H1 (cell line): ENCODE results near the gene MFSD6L. TPM values are rescaled to one million over a fixed set of nuclear protein-coding genes. Genes with fewer than 3 reads are reported as not detected.

ENCODE experiments used
- ASH2L ChIP-seq: fragments of 200-600, 300-600 bp; sonication (generic); IDR thresholded peaks from one replicate; pipeline ENCODE4 v1.7.1; 2017; ENCODE audit warnings: low read length
- ATF3 ChIP-seq: IDR thresholded peaks from 2 replicates; pipeline ENCODE4 v1.6.1; 2011; ENCODE audit warnings: low read depth, mild to moderate bottlenecking, low read length; ENCODE audit not compliant: insufficient read depth
- BCL11A ChIP-seq, 2 experiments: IDR thresholded peaks; one replicate each; pipeline ENCODE4 v1.6.1; 2011; ENCODE audit warnings: low read depth in 2 of 2, low read length in 2 of 2, mild to moderate bottlenecking in 2 of 2
- CHD2 ChIP-seq: IDR thresholded peaks from 2 replicates; pipeline ENCODE4 v1.6.1; 2012; ENCODE audit warnings: low read length, improper control_type of control experiment
- CTBP2 ChIP-seq: IDR thresholded peaks from 2 replicates; pipeline ENCODE4 v1.7.0; 2011; ENCODE audit warnings: borderline replicate concordance, mild to moderate bottlenecking, moderate library complexity, mixed read lengths, low read length; ENCODE audit not compliant: insufficient read depth, insufficient read length
- EGR1 ChIP-seq: IDR thresholded peaks from 2 replicates; pipeline ENCODE4 v1.6.1; 2011; ENCODE audit warnings: low read depth, low read length, borderline replicate concordance
- EP300 ChIP-seq, 2 experiments: IDR thresholded peaks; 1 replicate in 1 of 2; 2 replicates in 1 of 2; pipeline ENCODE4 v1.6.1; 2011 to 2012; ENCODE audit warnings: low read depth in 2 of 2, low read length in 2 of 2, mild to moderate bottlenecking in 2 of 2, borderline replicate concordance in 1 of 2, inconsistent platforms in 1 of 2, moderate library complexity in 1 of 2
- GABPA ChIP-seq: IDR thresholded peaks from 2 replicates; pipeline ENCODE4 v1.6.1; 2011; ENCODE audit warnings: mild to moderate bottlenecking, low read length, moderate library complexity, borderline replicate concordance; ENCODE audit not compliant: insufficient read depth
- HDAC6 ChIP-seq: IDR thresholded peaks from one replicate; pipeline ENCODE4 v1.7.1; 2012; ENCODE audit warnings: low read depth, mild to moderate bottlenecking, inconsistent platforms, low read length, moderate library complexity
- KDM4A ChIP-seq: IDR thresholded peaks from one replicate; pipeline ENCODE4 v1.7.1; 2012; ENCODE audit warnings: low read depth, mild to moderate bottlenecking, moderate library complexity, low read length, inconsistent platforms; ENCODE audit not compliant: severe bottlenecking
- MAX ChIP-seq: IDR thresholded peaks from 2 replicates; pipeline ENCODE4 v1.6.1; 2012; ENCODE audit warnings: inconsistent platforms
- PHF8 ChIP-seq: fragments of 200-600 bp; sonication (generic); conservative IDR thresholded peaks from 2 replicates; pipeline ENCODE4 v1.7.1; 2012; ENCODE audit warnings: low read depth, mild to moderate bottlenecking, inconsistent platforms, low read length, moderate library complexity
- POLR2A ChIP-seq, 2 experiments: IDR thresholded peaks; 1 replicate in 1 of 2; 2 replicates in 1 of 2; pipeline ENCODE4 v1.6.1; 2011; ENCODE audit warnings: low read depth in 2 of 2, low read length in 2 of 2, mild to moderate bottlenecking in 2 of 2; ENCODE audit errors: control extremely low read depth in 1 of 2
- POLR2AphosphoS5 ChIP-seq: IDR thresholded peaks from 2 replicates; pipeline ENCODE4 v1.6.1; 2011; ENCODE audit warnings: low read depth, low read length
- RAD21 ChIP-seq, 2 experiments: IDR thresholded peaks in 1 of 2; conservative IDR thresholded peaks in 1 of 2; 2 replicates each; pipeline ENCODE4 v1.6.1; 2011; ENCODE audit warnings: low read depth in 2 of 2, low read length in 2 of 2, improper control_type of control experiment in 1 of 2, inconsistent platforms in 1 of 2, mild to moderate bottlenecking in 1 of 2, moderate library complexity in 1 of 2
- RBBP5 ChIP-seq: IDR thresholded peaks from 2 replicates; pipeline ENCODE4 v1.7.1; 2012; ENCODE audit warnings: low read depth, mild to moderate bottlenecking, inconsistent platforms, low read length, moderate library complexity, borderline replicate concordance
- RXRA ChIP-seq: IDR thresholded peaks from 2 replicates; pipeline ENCODE4 v1.6.1; 2011; ENCODE audit warnings: low read depth, mild to moderate bottlenecking, low read length, moderate library complexity; ENCODE audit not compliant: insufficient read depth
- SUZ12 ChIP-seq: fragments of 200-600 bp; sonication (generic); IDR thresholded peaks from 2 replicates; pipeline ENCODE4 v1.6.1; 2012; ENCODE audit warnings: mild to moderate bottlenecking, inconsistent platforms, low read length, moderate library complexity, mixed read lengths
- TAF7 ChIP-seq: optimal IDR thresholded peaks from 2 replicates; pipeline ENCODE3; 2011; ENCODE audit warnings: low read depth, mild to moderate bottlenecking, inconsistent platforms, low read length, moderate library complexity, borderline replicate concordance
- TCF12 ChIP-seq: IDR thresholded peaks from 2 replicates; pipeline ENCODE4 v1.6.1; 2011; ENCODE audit warnings: low read depth, mild to moderate bottlenecking, low read length
- TEAD4 ChIP-seq: IDR thresholded peaks from 2 replicates; pipeline ENCODE4 v1.6.1; 2012; ENCODE audit warnings: low read depth, low read length, inconsistent platforms, mixed read lengths
- USF2 ChIP-seq: IDR thresholded peaks from 2 replicates; pipeline ENCODE4 v1.6.1; 2011; ENCODE audit warnings: low read length, improper control_type of control experiment
- polyA plus RNA-seq, 7 experiments: library from polyadenylated mRNA; depleted of rRNA in 3 of 7; stranded (reverse) in 5 of 7; unstranded in 2 of 7; fragments of >200 nt in 5 of 7; fragments of 200-250 nt in 2 of 7; gene quantifications; 1 replicate in 5 of 7; 2 replicates in 1 of 7; 4 replicates in 1 of 7; pipeline versions ENCODE4 v1.2.1 to v1.2.3, GENCODE V29; 2011 to 2013; ENCODE audit warnings: missing spikeins in 2 of 7, mixed read lengths in 2 of 7
- total RNA-seq: library from RNA; stranded (reverse); fragmentation: NEBNext Ultra II Directional; extraction: Animal tissue kit (Norgen Biotek cat#: 25700); gene quantifications from 2 replicates; pipeline ENCODE4 v1.2.1, GENCODE V29; 2021
- TF ChIP-seq, protein P1 (sequence below): IDR thresholded peaks from 2 replicates; pipeline ENCODE4 v1.6.1; 2012; ENCODE audit warnings: inconsistent platforms

The MFSD6L gene
- total and polyA plus RNA-seq, 2 of the 8 experiments (the other 6 are each of a cell fraction or from before 2014, with no cell fraction given) = 2.6 to 2.7 TPM

- TF ChIP-seq TEAD4 = peak; percentile 48; the same call in 1 of the 2 replicates
- no peak for TF ChIP-seq KDM4A
- no peak for TF ChIP-seq EGR1
- no peak for TF ChIP-seq HDAC6
- no peak for TF ChIP-seq GABPA
- no peak for TF ChIP-seq POLR2A (IDR thresholded peaks at IDR 0.05; ENCODE audit: control extremely low read depth in 1 of 2, low read depth in 2 of 2, low read length in 2 of 2)
- TF ChIP-seq MAX = no peak
- TF ChIP-seq ASH2L = no peak
- TF ChIP-seq ATF3 = peak; percentile 73; the same call in 1 of the 2 replicates
- TF ChIP-seq TAF7 = no peak
- no peak for TF ChIP-seq BCL11A (IDR thresholded peaks at IDR 0.05; ENCODE audit: low read depth in 2 of 2, low read length in 2 of 2)
- TF ChIP-seq SUZ12 = no peak
- no peak for TF ChIP-seq RAD21 (IDR thresholded peaks at IDR 0.05 in 1 of 2, conservative IDR thresholded peaks at IDR 0.05 in 1 of 2; ENCODE audit: low read depth in 2 of 2, low read length in 2 of 2)
- TF ChIP-seq POLR2AphosphoS5 = no peak
- TF ChIP-seq CHD2 = 0 out of 2 replicates have a peak, but pooled peaks have one; percentile 44
- TF ChIP-seq, protein P1, sequence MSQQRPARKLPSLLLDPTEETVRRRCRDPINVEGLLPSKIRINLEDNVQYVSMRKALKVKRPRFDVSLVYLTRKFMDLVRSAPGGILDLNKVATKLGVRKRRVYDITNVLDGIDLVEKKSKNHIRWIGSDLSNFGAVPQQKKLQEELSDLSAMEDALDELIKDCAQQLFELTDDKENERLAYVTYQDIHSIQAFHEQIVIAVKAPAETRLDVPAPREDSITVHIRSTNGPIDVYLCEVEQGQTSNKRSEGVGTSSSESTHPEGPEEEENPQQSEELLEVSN = no peak
- no peak for TF ChIP-seq PHF8
- no peak for TF ChIP-seq RBBP5
- TF ChIP-seq CTBP2 = no peak
- TF ChIP-seq TCF12 = no peak
- TF ChIP-seq EP300 (IDR thresholded peaks at IDR 0.05; ENCODE audit: borderline replicate concordance in 1 of 2, low read depth in 2 of 2, low read length in 2 of 2) = no peak
- peak; percentile 93 for TF ChIP-seq USF2
- no peak for TF ChIP-seq RXRA
These were observed 47.6 kb upstream of the MFSD6L start (continued) for GRCh38 chr17:8846768-8847211.
